A549 (cell line): ENCODE results near the gene PPP2R5C. TPM values are rescaled to one million over a fixed set of nuclear protein-coding genes. Genes with fewer than 3 reads are reported as not detected.

Experiments used
- ATAC-seq, 2 experiments: fragments of 200-7000 bp in 1 of 2; fragments of >200 bp in 1 of 2; cut with Nextera tagmentation in 1 of 2; cut with Tn5 transposase in 1 of 2; 3 replicates each; pipeline versions ENCODE4 v1.8.0 to v1.9.1; 2018 to 2020; ENCODE audit warnings: mild to moderate bottlenecking in 1 of 2, moderate library complexity in 1 of 2
- CTCF ChIA-PET: fragments of 300-600 bp; sonication (Branson Sonifier 250); formaldehyde crosslinking; extraction: SDS; loops from one replicate; lab custom pipeline; 2021; ENCODE audit warnings: antibody characterized with exemption, inconsistent platforms; lab: Yijun Ruan, JAX
- POLR2A ChIA-PET: fragments of 350-600 bp; formaldehyde crosslinking; extraction: SDS; loops from one replicate; lab custom pipeline; 2021; ENCODE audit warnings: antibody characterized with exemption, inconsistent platforms; lab: Yijun Ruan, JAX
- DNase-seq, 2 experiments: peaks; one replicate each; pipeline versions ENCODE4 v3.0.0 to v3.0.0-alpha.2; 2011 to 2016; ENCODE audit warnings: low read depth in 1 of 2, low spot score in 1 of 2
- FAIRE-seq: peaks from 2 replicates; lab custom pipeline; 2011; peaks lifted over from hg19 to GRCh38; lab: Jason Lieb, UNC
- H3K27ac ChIP-seq, 2 experiments: fragments of >200 bp; sonication (Bioruptor Twin); formaldehyde crosslinking; 3 replicates each; pipeline ENCODE4 v1.5.1; 2016 to 2017
- H3K4me1 ChIP-seq: fragments of >200 bp; sonication (Bioruptor Twin); formaldehyde crosslinking; 3 replicates; pipeline ENCODE4 v1.6.1; 2016
- H3K4me2 ChIP-seq: fragments of >200 bp; sonication (Bioruptor Twin); formaldehyde crosslinking; 3 replicates; pipeline ENCODE4 v1.6.1; 2016
- H3K4me3 ChIP-seq: fragments of >200 bp; sonication (Bioruptor Twin); formaldehyde crosslinking; 3 replicates; pipeline ENCODE4 v1.5.1; 2016
- H3K9me3 ChIP-seq: fragments of >200 bp; sonication (Bioruptor Twin); formaldehyde crosslinking; 3 replicates; pipeline ENCODE4 v1.6.1; 2016
- BCL3 ChIP-seq: fragments of >200 bp; sonication (Bioruptor Twin); formaldehyde crosslinking; IDR thresholded peaks from 3 replicates; pipeline ENCODE4 v1.6.1; 2016
- BHLHE40 ChIP-seq: IDR thresholded peaks from 2 replicates; pipeline ENCODE4 v1.6.1; 2012; ENCODE audit warnings: low read depth, low read length, inconsistent platforms
- CBX2 ChIP-seq: fragments of 200-600 bp; sonication (generic); IDR thresholded peaks from 2 replicates; pipeline ENCODE4 v1.6.1; 2016; ENCODE audit warnings: low read depth, mild to moderate bottlenecking, borderline replicate concordance
- CBX8 ChIP-seq: fragments of 200-600 bp; sonication (generic); IDR thresholded peaks from 2 replicates; pipeline ENCODE4 v1.6.1; 2016
- CHD4 ChIP-seq: fragments of 200-600 bp; sonication (generic); IDR thresholded peaks from 2 replicates; pipeline ENCODE4 v1.6.1; 2016; ENCODE audit warnings: antibody characterized with exemption, mild to moderate bottlenecking, borderline replicate concordance
- CTCF ChIP-seq: fragments of >200 bp; sonication (Bioruptor Twin); formaldehyde crosslinking; IDR thresholded peaks from 3 replicates; pipeline ENCODE4 v1.5.1; 2016
- EHF ChIP-seq: fragments of 250-450 bp; sonication (Bioruptor Pico); IDR thresholded peaks from 2 replicates; pipeline ENCODE4 v1.5.0; 2020; ENCODE audit warnings: mild to moderate bottlenecking
- EHMT2 ChIP-seq: fragments of 200-600 bp; sonication (generic); IDR thresholded peaks from 2 replicates; pipeline ENCODE4 v1.6.1; 2016; ENCODE audit warnings: antibody characterized with exemption, low read depth, mild to moderate bottlenecking, moderate library complexity
- FOSL2 ChIP-seq, 2 experiments: fragments of 450-650 bp in 1 of 2; fragments of >200 bp in 1 of 2; sonication (Bioruptor Twin) in 1 of 2; formaldehyde crosslinking; IDR thresholded peaks; 2 replicates each; pipeline versions ENCODE4 v1.5.0 to v1.6.1; 2016 to 2020; ENCODE audit warnings: mild to moderate bottlenecking in 1 of 2, moderate library complexity in 1 of 2
- HOXA7 ChIP-seq: fragments of 250-450 bp; sonication (Bioruptor Pico); IDR thresholded peaks from 2 replicates; pipeline ENCODE4 v1.5.0; 2020; ENCODE audit warnings: mild to moderate bottlenecking, moderate library complexity
- HOXB13 ChIP-seq: fragments of 250-450 bp; sonication (Bioruptor Pico); IDR thresholded peaks from 2 replicates; pipeline ENCODE4 v1.5.0; 2020; ENCODE audit warnings: low read depth, mild to moderate bottlenecking, moderate library complexity
- JUN ChIP-seq, 2 experiments: fragments of >200 bp; sonication (Bioruptor Twin); formaldehyde crosslinking; IDR thresholded peaks; 2 replicates in 1 of 2; 3 replicates in 1 of 2; pipeline ENCODE4 v1.6.1; 2016 to 2017
- JUNB ChIP-seq: fragments of >200 bp; sonication (Bioruptor Twin); formaldehyde crosslinking; IDR thresholded peaks from 2 replicates; pipeline ENCODE4 v1.6.1; 2016
- MAFK ChIP-seq: fragments of 450-650 bp; IDR thresholded peaks from 2 replicates; pipeline ENCODE4 v1.6.1; 2014; ENCODE audit not compliant: partially characterized antibody
- NFE2L2 ChIP-seq: fragments of 150-350 bp; conservative IDR thresholded peaks from 2 replicates; pipeline ENCODE4 v1.6.1; 2014; ENCODE audit warnings: low read length
- NPAS2 ChIP-seq: fragments of 250-450 bp; sonication (Bioruptor Pico); IDR thresholded peaks from 2 replicates; pipeline ENCODE4 v1.8.0; 2022; ENCODE audit warnings: mild to moderate bottlenecking, moderate library complexity, borderline replicate concordance
- PHF8 ChIP-seq: fragments of 200-600 bp; sonication (generic); IDR thresholded peaks from 2 replicates; pipeline ENCODE4 v1.6.1; 2016; ENCODE audit warnings: low read depth, mild to moderate bottlenecking, antibody characterized with exemption, moderate library complexity, borderline replicate concordance
- RFX5 ChIP-seq: fragments of 450-650 bp; IDR thresholded peaks from 2 replicates; pipeline ENCODE4 v1.7.1; 2014; ENCODE audit warnings: antibody characterized with exemption, mild to moderate bottlenecking, moderate library complexity
- RNF2 ChIP-seq: fragments of 200-600 bp; sonication (generic); IDR thresholded peaks from 2 replicates; pipeline ENCODE4 v1.6.1; 2016; ENCODE audit warnings: low read depth, mild to moderate bottlenecking, antibody characterized with exemption, moderate library complexity, borderline replicate concordance
- SMC3 ChIP-seq: fragments of >200 bp; sonication (Bioruptor Twin); formaldehyde crosslinking; IDR thresholded peaks from 3 replicates; pipeline ENCODE4 v1.6.1; 2018; ENCODE audit warnings: inconsistent platforms
- TFCP2L1 ChIP-seq: fragments of 250-450 bp; sonication (Bioruptor Pico); IDR thresholded peaks from 2 replicates; pipeline ENCODE4 v1.5.0; 2021; ENCODE audit warnings: mild to moderate bottlenecking
- ZC3H11A ChIP-seq: fragments of 450-650 bp; IDR thresholded peaks from 2 replicates; pipeline ENCODE4 v1.6.1; 2014; ENCODE audit warnings: antibody characterized with exemption, mild to moderate bottlenecking
- ZNF302 ChIP-seq: fragments of 250-450 bp; sonication (Bioruptor Pico); IDR thresholded peaks from 2 replicates; pipeline ENCODE4 v1.9.0; 2021; ENCODE audit warnings: inconsistent platforms, mild to moderate bottlenecking, moderate library complexity
- ZSCAN20 ChIP-seq: fragments of 250-450 bp; sonication (Bioruptor Pico); IDR thresholded peaks from 2 replicates; pipeline ENCODE4 v1.8.0; 2022; ENCODE audit warnings: mild to moderate bottlenecking, moderate library complexity
- WGBS: methylation state at CpG from one replicate; pipeline ENCODE4 v1.1.6; 2017; ENCODE audit errors: missing lambda C conversion rate; 5-methylcytosine and 5-hydroxymethylcytosine counted together
- polyA plus RNA-seq, 4 experiments: library from polyadenylated mRNA; depleted of rRNA in 3 of 4; stranded (reverse); fragments of >200 nt; fragmentation: RNase III in 1 of 4; extraction: RNeasy Plus Mini Kit Qiagen cat#74134 plus additional on column Dnase treatment in 1 of 4; gene quantifications; 2 replicates in 3 of 4; 3 replicates in 1 of 4; pipeline ENCODE4 v1.2.3, GENCODE V29; 2011 to 2017
- TF ChIP-seq, protein P1 (sequence below): fragments of 150-350 bp; IDR thresholded peaks from 2 replicates; pipeline ENCODE4 v1.6.1; 2014; ENCODE audit warnings: low read depth, mild to moderate bottlenecking, low read length
- TF ChIP-seq, protein P2 (sequence below): fragments of 450-650 bp; IDR thresholded peaks from 2 replicates; pipeline ENCODE4 v1.6.1; 2014; ENCODE audit warnings: antibody characterized with exemption
- TF ChIP-seq, protein P3 (sequence below): fragments of 250-450 bp; sonication (Bioruptor Pico); IDR thresholded peaks from 2 replicates; pipeline ENCODE4 v1.5.0; 2021; ENCODE audit warnings: mild to moderate bottlenecking, moderate library complexity, borderline replicate concordance

PPP2R5C gene
- polyA plus RNA-seq, 2 of the 4 experiments (the other 2 are of a cell fraction): 74.8 to 150 TPM

GRCh38 chr14:101893759-101894158 lies 132.2 kb downstream of the PPP2R5C start:
- TF ChIP-seq CHD4 (no peak), ZC3H11A (no peak), SMC3 (no peak), EHF (CRISPR knock-in tag) (no peak), PHF8 (no peak), JUNB (no peak), BCL3 (no peak), CBX2 (no peak), CTCF (no peak), HOXA7 (CRISPR knock-in tag) (no peak), RNF2 (no peak), NFE2L2 (no peak), JUN (IDR thresholded peaks at IDR 0.05) (no peak)
- TF ChIP-seq, protein P1, sequence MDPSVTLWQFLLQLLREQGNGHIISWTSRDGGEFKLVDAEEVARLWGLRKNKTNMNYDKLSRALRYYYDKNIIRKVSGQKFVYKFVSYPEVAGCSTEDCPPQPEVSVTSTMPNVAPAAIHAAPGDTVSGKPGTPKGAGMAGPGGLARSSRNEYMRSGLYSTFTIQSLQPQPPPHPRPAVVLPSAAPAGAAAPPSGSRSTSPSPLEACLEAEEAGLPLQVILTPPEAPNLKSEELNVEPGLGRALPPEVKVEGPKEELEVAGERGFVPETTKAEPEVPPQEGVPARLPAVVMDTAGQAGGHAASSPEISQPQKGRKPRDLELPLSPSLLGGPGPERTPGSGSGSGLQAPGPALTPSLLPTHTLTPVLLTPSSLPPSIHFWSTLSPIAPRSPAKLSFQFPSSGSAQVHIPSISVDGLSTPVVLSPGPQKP: no peak
- TF ChIP-seq, protein P2, sequence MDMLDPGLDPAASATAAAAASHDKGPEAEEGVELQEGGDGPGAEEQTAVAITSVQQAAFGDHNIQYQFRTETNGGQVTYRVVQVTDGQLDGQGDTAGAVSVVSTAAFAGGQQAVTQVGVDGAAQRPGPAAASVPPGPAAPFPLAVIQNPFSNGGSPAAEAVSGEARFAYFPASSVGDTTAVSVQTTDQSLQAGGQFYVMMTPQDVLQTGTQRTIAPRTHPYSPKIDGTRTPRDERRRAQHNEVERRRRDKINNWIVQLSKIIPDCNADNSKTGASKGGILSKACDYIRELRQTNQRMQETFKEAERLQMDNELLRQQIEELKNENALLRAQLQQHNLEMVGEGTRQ: no peak
- TF ChIP-seq, protein P3, sequence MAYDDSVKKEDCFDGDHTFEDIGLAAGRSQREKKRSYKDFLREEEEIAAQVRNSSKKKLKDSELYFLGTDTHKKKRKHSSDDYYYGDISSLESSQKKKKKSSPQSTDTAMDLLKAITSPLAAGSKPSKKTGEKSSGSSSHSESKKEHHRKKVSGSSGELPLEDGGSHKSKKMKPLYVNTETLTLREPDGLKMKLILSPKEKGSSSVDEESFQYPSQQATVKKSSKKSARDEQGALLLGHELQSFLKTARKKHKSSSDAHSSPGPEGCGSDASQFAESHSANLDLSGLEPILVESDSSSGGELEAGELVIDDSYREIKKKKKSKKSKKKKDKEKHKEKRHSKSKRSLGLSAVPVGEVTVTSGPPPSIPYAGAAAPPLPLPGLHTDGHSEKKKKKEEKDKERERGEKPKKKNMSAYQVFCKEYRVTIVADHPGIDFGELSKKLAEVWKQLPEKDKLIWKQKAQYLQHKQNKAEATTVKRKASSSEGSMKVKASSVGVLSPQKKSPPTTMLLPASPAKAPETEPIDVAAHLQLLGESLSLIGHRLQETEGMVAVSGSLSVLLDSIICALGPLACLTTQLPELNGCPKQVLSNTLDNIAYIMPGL (CRISPR knock-in tag): no peak
- TF ChIP-seq, all 56 proteins: peak for 0
- no peak for ATAC-seq
- ChIA-PET POLR2A (no interaction called here), CTCF (interaction anchor here (1.4 kb wide), 1 partner anchor 122 kb away, joined by 3 read pairs; no protein-coding TSS in a partner anchor)
- H3K27ac ChIP-seq: no peak overlapping the region
- no peak for DNase-seq
- FAIRE-seq: no peak
- H3K4me2 ChIP-seq: no peak overlapping the region
- no peaks in the 10 kb centered on the region for H3K4me1 ChIP-seq
- no peak overlapping the region for H3K4me3 ChIP-seq
- H3K9me3 ChIP-seq: no peaks in the 10 kb centered on the region
- whole genome bisulfite sequencing: 87% methylated on average over 3 of the region's 3 CpGs

DNA sequence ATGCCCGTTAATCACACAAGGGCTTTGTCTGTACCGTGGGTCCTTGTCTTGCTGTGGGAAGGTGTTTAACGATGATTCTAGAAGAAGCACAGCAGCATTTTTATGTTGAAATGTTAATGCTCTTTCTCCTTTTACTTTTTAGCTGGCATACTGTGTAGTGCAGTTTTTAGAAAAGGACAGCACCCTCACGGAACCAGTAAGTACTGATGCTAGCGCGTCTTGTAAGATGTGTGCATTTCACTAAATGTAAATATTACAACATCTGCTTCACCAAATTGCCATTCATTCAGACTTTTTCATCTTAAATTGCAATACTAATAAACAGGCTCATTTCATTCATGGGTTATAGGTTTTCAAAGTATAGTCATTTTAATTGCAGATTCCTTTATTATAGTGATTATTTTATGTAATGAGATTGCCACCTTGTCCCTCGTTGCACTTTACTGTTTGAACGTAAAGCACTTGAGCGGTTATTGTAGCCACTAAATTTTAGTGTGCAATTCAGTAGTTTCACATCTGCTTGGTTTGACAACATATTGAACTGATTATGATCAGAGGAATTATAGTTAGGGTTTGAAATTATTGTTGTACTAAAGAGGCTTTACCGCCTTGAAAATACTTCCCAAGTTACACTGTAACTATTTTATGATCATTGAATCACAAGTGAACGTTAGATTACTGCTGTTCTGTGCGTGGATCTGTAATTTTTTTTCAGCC lies 133.0 kb downstream of the PPP2R5C start:
- CTCF ChIA-PET: interaction anchor here (1.4 to 1.7 kb wide), 2 partner anchors 123 kb away, joined by 3 to 4 read pairs; no protein-coding TSS in a partner anchor
- no peaks in the 10 kb centered on the region for H3K9me3 ChIP-seq
- no peak overlapping the region for H3K4me2 ChIP-seq
- 90% methylated on average over 12 of the region's 12 CpGs for WGBS
- no peak for FAIRE-seq
- POLR2A ChIA-PET: no interaction called here
- no peak for ATAC-seq
- H3K4me1 ChIP-seq: no peaks in the 10 kb centered on the region
- TF ChIP-seq NFE2L2 (no peak), MAFK (no peak), BHLHE40 (no peak), NPAS2 (CRISPR knock-in tag) (no peak), PHF8 (no peak), ZNF302 (CRISPR knock-in tag) (no peak), JUNB (no peak), TFCP2L1 (CRISPR knock-in tag) (no peak), CBX8 (no peak), ZSCAN20 (CRISPR knock-in tag) (no peak), EHMT2 (no peak), FOSL2 (IDR thresholded peaks at IDR 0.05) (no peak), FOSL2 (CRISPR knock-in tag; IDR thresholded peaks at IDR 0.05) (no peak), RFX5 (no peak), EHF (CRISPR knock-in tag) (no peak), HOXB13 (CRISPR knock-in tag) (no peak)
- no peak for DNase-seq
- no peak overlapping the region for H3K4me3 ChIP-seq
- H3K27ac ChIP-seq: no peak overlapping the region
